K562 (cell line): ENCODE measurements around the gene REEP2. TPM values are rescaled to one million over a fixed set of nuclear protein-coding genes. Genes with fewer than 3 reads are reported as not detected.
A peak's percentile ranks its signal among the peaks of the same experiment; 100 is the strongest.

Experiments used
- CBX3 ChIP-seq, 2 experiments: IDR thresholded peaks; 1 replicate in 1 of 2; 2 replicates in 1 of 2; pipeline ENCODE4 v1.6.1; 2012; ENCODE audit warnings: inconsistent platforms in 2 of 2, low read length in 2 of 2, borderline replicate concordance in 1 of 2, control low read depth in 1 of 2
- CXXC5 ChIP-seq: fragments of 250-450 bp; sonication (Bioruptor Pico); IDR thresholded peaks from 2 replicates; pipeline ENCODE4 v1.8.0; 2022; ENCODE audit warnings: inconsistent platforms, mild to moderate bottlenecking, moderate library complexity
- E2F3 ChIP-seq: fragments of 250-450 bp; sonication (Bioruptor Pico); IDR thresholded peaks from 2 replicates; pipeline ENCODE4 v1.4.0; 2020; ENCODE audit warnings: mild to moderate bottlenecking
- EGR1 ChIP-seq: fragments of 450-650 bp; conservative IDR thresholded peaks from 2 replicates; pipeline ENCODE4 v1.6.1; 2017; ENCODE audit warnings: mild to moderate bottlenecking
- ELF2 ChIP-seq: fragments of 250-450 bp; sonication (Bioruptor Pico); IDR thresholded peaks from 2 replicates; pipeline ENCODE4 v1.5.0; 2021; ENCODE audit warnings: mild to moderate bottlenecking
- GATAD2A ChIP-seq: fragments of 450-650 bp; IDR thresholded peaks from 2 replicates; pipeline ENCODE4 v1.6.1; 2017
- HEY1 ChIP-seq: fragments of 250-450 bp; sonication (Bioruptor Pico); IDR thresholded peaks from 2 replicates; pipeline ENCODE4 v1.5.0; 2020; ENCODE audit warnings: mild to moderate bottlenecking, moderate library complexity, borderline replicate concordance
- HMBOX1 ChIP-seq: sonication (generic); IDR thresholded peaks from 2 replicates; pipeline ENCODE4 v1.6.1; 2016
- JUNB ChIP-seq: fragments of 450-650 bp; formaldehyde crosslinking; conservative IDR thresholded peaks from 2 replicates; pipeline ENCODE4 v1.4.0; 2020; ENCODE audit warnings: mild to moderate bottlenecking
- KLF6 ChIP-seq: fragments of 250-450 bp; sonication (Bioruptor Pico); IDR thresholded peaks from 2 replicates; pipeline ENCODE4 v1.4.0; 2020; ENCODE audit warnings: mild to moderate bottlenecking, moderate library complexity, borderline replicate concordance
- MAX ChIP-seq: sonication (generic); formaldehyde crosslinking; IDR thresholded peaks from 2 replicates; pipeline ENCODE4 v1.9.0; 2022; ENCODE audit warnings: mild to moderate bottlenecking, missing genetic modification reagents
- MTA3 ChIP-seq: fragments of 450-650 bp; formaldehyde crosslinking; IDR thresholded peaks from 2 replicates; pipeline ENCODE4 v1.6.1; 2017; ENCODE audit warnings: mild to moderate bottlenecking, borderline replicate concordance
- RFX5 ChIP-seq: IDR thresholded peaks from 2 replicates; pipeline ENCODE4 v1.6.1; 2011; ENCODE audit warnings: low read depth, mild to moderate bottlenecking, improper control_type of control experiment, low read length
- STAT6 ChIP-seq: sonication (generic); formaldehyde crosslinking; IDR thresholded peaks from 2 replicates; pipeline ENCODE4 v1.8.1; 2023; ENCODE audit warnings: mild to moderate bottlenecking, missing genetic modification reagents
- TAF15 ChIP-seq: fragments of 200-400 bp; formaldehyde crosslinking; IDR thresholded peaks from 2 replicates; pipeline ENCODE4 v1.6.1; 2017; ENCODE audit warnings: mild to moderate bottlenecking, low read depth, low read length, moderate library complexity
- TEAD1 ChIP-seq, 2 experiments: fragments of 450-650 bp in 1 of 2; sonication (generic) in 1 of 2; formaldehyde crosslinking; IDR thresholded peaks; 2 replicates each; pipeline versions ENCODE4 v1.4.0 to v1.8.0; 2020 to 2022; ENCODE audit warnings: mild to moderate bottlenecking in 2 of 2, missing genetic modification reagents in 1 of 2
- USF2 ChIP-seq: sonication (generic); formaldehyde crosslinking; IDR thresholded peaks from 2 replicates; pipeline ENCODE4 v1.5.0; 2020; ENCODE audit warnings: missing genetic modification reagents
- ZEB2 ChIP-seq: fragments of 450-650 bp; IDR thresholded peaks from 2 replicates; pipeline ENCODE4 v1.6.1; 2016
- ZNF232 ChIP-seq: sonication (generic); formaldehyde crosslinking; IDR thresholded peaks from 2 replicates; pipeline ENCODE4 v1.8.0; 2022; ENCODE audit warnings: mild to moderate bottlenecking, missing genetic modification reagents
- ZNF589 ChIP-seq: fragments of 200-800 bp; sonication (Bioruptor generic); IDR thresholded peaks from 2 replicates; pipeline ENCODE4 v1.6.1; 2016; ENCODE audit warnings: low read depth, missing genetic modification characterization, missing compliant biosample characterization
- ZNF639 ChIP-seq, 2 experiments: fragments of 200-800 bp in 1 of 2; sonication (Bioruptor generic) in 1 of 2; sonication (generic) in 1 of 2; formaldehyde crosslinking in 1 of 2; IDR thresholded peaks in 1 of 2; conservative IDR thresholded peaks in 1 of 2; 2 replicates each; pipeline versions ENCODE4 v1.5.0 to v1.6.1; 2016 to 2020; ENCODE audit warnings: missing compliant biosample characterization in 1 of 2, missing genetic modification characterization in 1 of 2, missing genetic modification reagents in 1 of 2
- polyA plus RNA-seq, 8 experiments: library from polyadenylated mRNA; depleted of rRNA in 4 of 8; stranded (reverse) in 5 of 8; unstranded in 3 of 8; fragments of >200 nt; fragmentation: Nextera tagmentation in 2 of 8; fragmentation: Illumina TruSeq in 1 of 8; extraction: Ambion mirVana in 2 of 8; extraction: Trizol in 1 of 8; gene quantifications; 2 replicates each; pipeline versions ENCODE4 v1.2.1 to v1.2.3, GENCODE V29; 2011 to 2014; ENCODE audit warnings: inconsistent platforms in 1 of 8, missing spikeins in 1 of 8
- total RNA-seq, 7 experiments: library from RNA; depleted of rRNA in 6 of 7; stranded (reverse); fragments of >200 nt in 6 of 7; fragmentation: Illumina TruSeq in 2 of 7; extraction: Trizol in 2 of 7; gene quantifications; 2 replicates each; pipeline versions ENCODE4 v1.2.1 to v1.2.3, GENCODE V29; 2011 to 2021; ENCODE audit warnings: low replicate concordance in 1 of 7

The REEP2 gene
- total and polyA plus RNA-seq, 9 of the 15 experiments (the other 6 are each of a cell fraction or from before 2014, with no cell fraction given), result 0.03 to 1.1 (median 0.12) TPM; not detected in 1

- TF ChIP-seq CBX3 (IDR thresholded peaks at IDR 0.05; ENCODE audit: borderline replicate concordance in 1 of 2, low read length in 2 of 2) (peak in 1 of 2 experiments; percentile 18; a peak in 1 of 3 replicates), ELF2 (CRISPR knock-in tag) (no peak), CXXC5 (peak; percentile 40; the same call in 1 of the 2 replicates), ZEB2 (no peak), MAX (peak; percentile 78), KLF6 (CRISPR knock-in tag) (0 out of 2 replicates have a peak, but pooled peaks have one; percentile 56), GATAD2A (peak; percentile 56; the same call in 1 of the 2 replicates), E2F3 (CRISPR knock-in tag) (no peak), ZNF639 (CRISPR knock-in tag; conservative IDR thresholded peaks at IDR 0.05 in 1 of 2, IDR thresholded peaks at IDR 0.05 in 1 of 2) (peak in 1 of 2 experiments; percentile 38; a peak in 2 of 4 replicates), TAF15 (no peak), USF2 (peak; percentile 61; the same call in 1 of the 2 replicates), ZNF589 (CRISPR knock-in tag) (peak; percentile 91), JUNB (CRISPR knock-in tag) (no peak), TEAD1 (CRISPR knock-in tag; IDR thresholded peaks at IDR 0.05) (peak in 1 of 2 experiments; percentile 65; a peak in 1 of 4 replicates), EGR1 (peak; percentile 27; the same call in 1 of the 2 replicates), MTA3 (peak; percentile 34; the same call in 1 of the 2 replicates), HEY1 (CRISPR knock-in tag) (no peak), RFX5 (no peak), STAT6 (CRISPR knock-in tag) (peak; percentile 0; the same call in 1 of the 2 replicates), ZNF232 (no peak), HMBOX1 (0 out of 2 replicates have a peak, but pooled peaks have one; percentile 15)
These were observed 49.7 kb downstream of the REEP2 start (continued) for GRCh38 chr5:138488481-138488945.
